Right ventricle myocardium superior (tissue), 1 donor: Measurements from ENCODE around the gene OR51G2. TPM values are rescaled to one million over a fixed set of nuclear protein-coding genes. Genes with fewer than 3 reads are reported as not detected.
A peak's percentile ranks its signal among the peaks of the same experiment; 100 is the strongest.

ENCODE experiments used
- ATAC-seq: fragments of 200-7000 bp; cut with Tn5 transposase; one replicate; pipeline ENCODE4 v1.9.1; 2020; ENCODE audit warnings: mild to moderate bottlenecking; ENCODE audit not compliant: poor library complexity
- DNase-seq: peaks from one replicate; pipeline ENCODE4 v3.0.0-alpha.2; 2020
- intact Hi-C: fragments of 100-400 bp; cut with DNase I; formaldehyde crosslinking; loops from one replicate; pipeline ENCODE4 v1.11.2; 2022
- total RNA-seq: library from RNA; stranded (reverse); fragmentation: NEBNext Ultra II Directional; extraction: Animal tissue kit (Norgen Biotek cat#: 25700); gene quantifications from one replicate; pipeline ENCODE4 v1.2.1, GENCODE V29; 2021
- donor health status: DM: no; HTN: yes; CAD: no; lungs with severe emphysema.

OR51G2 gene
- total RNA-seq, 1 donor from 2014 or later, result not detected

- intact Hi-C loops, result no loop called here
- ATAC-seq (no peak), DNase-seq (no peak)
Measured at GRCh38 chr11:4881860-4882500, 37.2 kb downstream of the OR51G2 start, which contains the start of gene OR51T1. Gene OR51T1 (plus strand): TSS chr11:4881900. CDS start chr11:4881900, 0 bp downstream.

GRCh38 chr11:4881188-4881587 is 38.0 kb downstream of the OR51G2 start:
- DNase-seq (no peak), ATAC-seq (no peak)
- intact Hi-C loops, result no loop called here

GRCh38 chr11:4865855-4866254 is 53.3 kb downstream of the OR51G2 start:
- ATAC-seq, result no peak
- intact Hi-C loops, result no loop called here
- no peak for DNase-seq

- no peak for DNase-seq
- peak; percentile 92 for ATAC-seq
- intact Hi-C loops, result no loop called here
Measured at GRCh38 chr11:4863876-4864275, 55.3 kb downstream of the OR51G2 start.

Other genes with a start within 250 kb of the OR51G2 start
- gene OR51E2, start 221.5 kb downstream of the OR51G2 start, total RNA-seq, result 0.13 TPM
- gene MMP26, start 214.6 kb downstream of the OR51G2 start, total RNA-seq, result not detected
- gene OR51F1, start 149.4 kb downstream of the OR51G2 start, total RNA-seq, result not detected
- not detected for gene OR52R1, start 115.0 kb downstream of the OR51G2 start, total RNA-seq
- gene OR51F2, start 98.0 kb downstream of the OR51G2 start, total RNA-seq, result not detected
- not detected for gene OR51S1, start 70.1 kb downstream of the OR51G2 start, total RNA-seq
- gene OR51T1, start 37.5 kb downstream of the OR51G2 start, total RNA-seq, result not detected
- not detected for gene OR51A7, start 15.6 kb downstream of the OR51G2 start, total RNA-seq
- not detected for gene OR51G1, start 5.0 kb upstream of the OR51G2 start, total RNA-seq
- not detected for gene OR51A4, start 28.3 kb upstream of the OR51G2 start, total RNA-seq
- not detected for gene OR51A2, start 36.4 kb upstream of the OR51G2 start, total RNA-seq
- not detected for gene OR51L1, start 75.5 kb upstream of the OR51G2 start, total RNA-seq
- not detected for gene OR52J3, start 127.2 kb upstream of the OR51G2 start, total RNA-seq
- gene OR52E2, start 140.3 kb upstream of the OR51G2 start, total RNA-seq, result not detected
- gene OR52E1, start 150.2 kb upstream of the OR51G2 start, total RNA-seq, result not detected
- gene OR52A5, start 219.0 kb upstream of the OR51G2 start, total RNA-seq, result not detected
- not detected for gene OR52A1, start 235.4 kb upstream of the OR51G2 start, total RNA-seq